C1 segment of cervical spinal cord (tissue), 14 donors: Measurements from ENCODE around the gene ACCSL.

Experiments used
- DNase-seq, 14 donors: peaks; one replicate each; lab custom pipeline; 2025; lab: John Stamatoyannopoulos, UW

The ACCSL gene

GRCh38 chr11:44047931-44048431 is at the start of gene ACCSL:
TSS of gene ACCSL (plus strand) at chr11:44047981. CDS start at chr11:44048037, 56 bp downstream.
- DNase-seq = peak in 4 of 14 donors; percentile 7 to 25 (median 12)

- no peak for DNase-seq
Observed at GRCh38 chr11:43998308-43998707, 49.5 kb upstream of the ACCSL start.

- no peak for DNase-seq
Observed at GRCh38 chr11:44000731-44001130, 47.0 kb upstream of the ACCSL start.

- DNase-seq = no peak
Observed at GRCh38 chr11:44002191-44003093, 45.3 kb upstream of the ACCSL start.

- DNase-seq = no peak
Observed at GRCh38 chr11:44003736-44004451, 43.9 kb upstream of the ACCSL start.

GRCh38 chr11:44004452-44005062 is 43.2 kb upstream of the ACCSL start:
- no peak for DNase-seq

- no peak for DNase-seq
Observed at GRCh38 chr11:44005063-44005701, 42.6 kb upstream of the ACCSL start.

- no peak for DNase-seq
Observed at GRCh38 chr11:44005956-44006355, 41.8 kb upstream of the ACCSL start.

- no peak for DNase-seq
Observed at GRCh38 chr11:44006917-44007361, 40.8 kb upstream of the ACCSL start.

GRCh38 chr11:44007481-44008087 is 40.2 kb upstream of the ACCSL start:
- DNase-seq = no peak

GRCh38 chr11:44008088-44008501 is 39.7 kb upstream of the ACCSL start:
- DNase-seq = no peak

GRCh38 chr11:44008698-44009097 is 39.1 kb upstream of the ACCSL start:
- no peak for DNase-seq

GRCh38 chr11:44010789-44011251 is 37.0 kb upstream of the ACCSL start:
- DNase-seq = no peak

GRCh38 chr11:44011797-44012196 is 36.0 kb upstream of the ACCSL start:
- no peak for DNase-seq

- DNase-seq = no peak
Observed at GRCh38 chr11:44014968-44015623, 32.7 kb upstream of the ACCSL start.

GRCh38 chr11:44015624-44016007 is 32.2 kb upstream of the ACCSL start:
- DNase-seq = no peak

GRCh38 chr11:44016131-44016530 is 31.6 kb upstream of the ACCSL start:
- DNase-seq = no peak

- no peak for DNase-seq
Observed at GRCh38 chr11:44016546-44017442, 31.0 kb upstream of the ACCSL start.

GRCh38 chr11:44017443-44018126 is 30.2 kb upstream of the ACCSL start:
- DNase-seq = no peak
